Stimulated activated CD4-positive, alpha-beta T cell treated with anti-CD3 and anti-CD28 coated beads, Interleukin-1b, Interleukin-23, amount 100 ng/mL, for 4 hours (primary cell): ENCODE data around the gene PRKCA.
"Not testable (repeated sequence)": the region's sequence is repeated elsewhere in the genome, so short reads cannot be mapped to it uniquely, and the experiment has no call there.

Source experiments
- DNase-seq, 2 donors: peaks; one replicate each; pipeline ENCODE4 v3.0.0-alpha.2; 2020; ENCODE audit warnings: low read depth in 2 of 2

Gene PRKCA

DNA sequence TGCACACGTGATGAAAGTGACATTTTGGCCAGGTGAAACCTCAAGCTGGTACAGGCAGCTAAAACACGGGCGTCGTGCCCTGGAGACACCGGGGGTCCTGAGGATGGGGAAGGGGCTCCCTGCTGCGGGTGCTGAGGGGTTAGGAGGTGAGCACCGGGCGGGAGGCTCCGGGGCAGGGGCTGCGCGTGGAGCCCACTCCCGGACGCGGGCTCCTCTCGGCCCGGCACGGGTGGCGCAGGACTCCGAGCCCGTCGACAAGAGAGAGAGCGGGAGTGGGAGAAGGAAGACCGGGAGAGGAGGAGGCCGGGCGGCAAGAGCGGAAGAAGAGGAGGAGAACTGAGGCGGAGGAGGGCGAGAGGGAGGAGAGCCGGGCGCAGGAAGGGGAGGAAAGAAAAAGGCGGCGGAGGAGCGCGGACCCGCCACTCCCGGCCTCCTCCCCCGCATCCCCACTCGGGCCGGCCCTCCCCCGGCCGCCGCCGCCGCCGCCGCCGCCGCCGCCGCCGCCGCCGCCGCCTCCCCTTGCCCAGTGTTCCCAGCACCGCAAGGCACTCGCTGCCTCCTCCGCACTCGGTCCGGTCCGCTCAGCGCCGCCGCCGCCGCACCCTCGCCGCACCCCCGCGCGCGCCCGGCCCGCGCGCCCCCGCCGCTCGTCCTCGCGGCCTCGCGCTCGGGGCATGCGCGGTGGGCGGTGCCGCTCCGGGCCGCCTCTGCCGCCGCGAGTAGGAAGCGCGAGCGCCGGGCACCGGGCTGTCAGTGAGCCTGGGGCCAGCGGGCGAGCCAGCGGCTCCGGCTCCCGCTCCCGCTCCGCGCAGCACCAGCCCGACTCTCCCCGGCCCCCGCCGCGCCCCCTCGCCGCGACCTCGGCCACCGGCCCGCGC is at the start of gene PRKCA:
Gene PRKCA (plus strand): TSS at position 750 of the 878 bp plus-strand sequence.
- DNase-seq, result peak; percentile 55 to 72

DNA sequence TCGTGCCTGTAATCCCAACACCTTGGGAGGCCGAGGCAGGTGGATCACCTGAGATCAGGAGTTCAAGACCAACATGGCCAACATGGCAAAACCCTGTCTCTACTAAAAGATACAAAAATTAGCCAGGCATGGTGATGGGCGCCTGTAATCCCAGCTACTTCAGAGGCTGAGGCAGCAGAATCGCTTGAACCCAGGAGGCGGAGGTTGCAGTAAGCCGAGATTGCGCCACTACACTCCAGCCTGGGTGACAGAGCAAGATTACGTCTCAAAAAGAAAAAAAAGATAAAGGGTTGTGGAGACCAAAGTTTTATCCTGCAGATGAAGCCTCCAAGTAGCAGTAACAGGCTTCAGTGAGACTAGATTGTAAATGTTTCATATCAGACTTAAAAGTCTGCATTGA is 49.0 kb upstream of the PRKCA start:
- DNase-seq, result not testable (repeated sequence)

DNA sequence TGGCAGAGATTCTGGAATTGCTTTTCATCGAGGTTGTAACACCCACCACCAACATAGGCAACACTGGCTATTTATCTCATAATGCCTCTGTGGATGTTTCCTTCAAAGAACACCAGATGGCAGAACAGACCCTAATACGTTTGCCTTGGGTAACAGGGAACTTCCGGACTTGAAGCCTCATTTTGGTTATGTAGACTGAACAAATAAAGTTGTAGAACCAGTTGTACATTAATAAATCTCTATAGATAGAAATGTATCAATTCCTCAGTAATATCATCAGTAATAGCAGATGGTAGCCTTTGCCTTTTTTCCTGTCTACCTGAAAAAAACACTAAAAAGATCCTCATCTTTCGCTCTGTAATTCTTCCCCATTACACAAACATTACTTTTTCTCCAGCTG is 47.3 kb upstream of the PRKCA start:
- DNase-seq, result peak in 1 of 2 donors; percentile 28

DNA sequence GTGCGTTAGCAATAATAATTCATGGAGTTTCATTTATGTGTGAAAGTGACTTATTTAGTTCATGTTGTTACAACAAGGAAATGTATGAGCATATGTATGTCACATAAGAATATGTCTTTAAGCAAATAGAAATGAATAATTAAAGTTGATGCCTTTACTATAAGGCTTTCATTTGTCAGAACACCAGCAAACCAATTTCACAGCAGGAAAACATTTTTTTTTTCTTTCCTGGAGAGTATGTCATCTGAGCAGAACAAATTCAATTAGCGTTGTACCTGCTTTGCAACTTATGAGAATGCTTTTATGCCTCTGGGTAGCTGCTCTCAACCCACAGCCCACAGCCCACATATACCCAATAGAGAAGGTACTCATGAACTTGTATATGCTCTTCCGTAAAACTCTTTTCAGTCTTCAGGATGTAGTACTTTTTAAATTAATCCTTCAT is 46.9 kb upstream of the PRKCA start:
- no peak for DNase-seq

GRCh38 chr17:66260275-66260674 is 42.1 kb upstream of the PRKCA start:
- DNase-seq, result no peak

DNA sequence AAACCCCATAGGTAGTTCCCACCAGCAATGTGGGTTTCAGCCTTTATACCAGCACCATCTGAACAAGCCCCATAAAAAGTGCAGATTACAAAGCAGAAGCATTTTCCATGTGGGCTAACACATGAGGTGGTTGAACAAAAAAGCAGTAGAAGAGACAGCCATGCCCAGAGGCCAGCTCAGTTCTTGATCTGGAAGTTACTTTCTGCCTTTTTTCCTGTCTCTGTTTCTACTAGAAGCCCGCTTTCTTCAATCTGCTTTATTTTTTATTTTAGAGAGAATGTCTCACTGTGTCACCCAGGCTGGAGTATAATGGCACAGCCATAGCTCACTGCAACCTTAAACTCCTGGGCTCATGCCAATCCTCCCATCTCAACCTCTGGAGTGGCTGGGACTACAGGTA is 41.7 kb upstream of the PRKCA start:
- DNase-seq, result no peak

GRCh38 chr17:66262767-66263166 is 39.6 kb upstream of the PRKCA start:
- DNase-seq, result no peak

- DNase-seq, result no peak
These were observed 37.7 kb upstream of the PRKCA start for GRCh38 chr17:66264696-66265095.

DNA sequence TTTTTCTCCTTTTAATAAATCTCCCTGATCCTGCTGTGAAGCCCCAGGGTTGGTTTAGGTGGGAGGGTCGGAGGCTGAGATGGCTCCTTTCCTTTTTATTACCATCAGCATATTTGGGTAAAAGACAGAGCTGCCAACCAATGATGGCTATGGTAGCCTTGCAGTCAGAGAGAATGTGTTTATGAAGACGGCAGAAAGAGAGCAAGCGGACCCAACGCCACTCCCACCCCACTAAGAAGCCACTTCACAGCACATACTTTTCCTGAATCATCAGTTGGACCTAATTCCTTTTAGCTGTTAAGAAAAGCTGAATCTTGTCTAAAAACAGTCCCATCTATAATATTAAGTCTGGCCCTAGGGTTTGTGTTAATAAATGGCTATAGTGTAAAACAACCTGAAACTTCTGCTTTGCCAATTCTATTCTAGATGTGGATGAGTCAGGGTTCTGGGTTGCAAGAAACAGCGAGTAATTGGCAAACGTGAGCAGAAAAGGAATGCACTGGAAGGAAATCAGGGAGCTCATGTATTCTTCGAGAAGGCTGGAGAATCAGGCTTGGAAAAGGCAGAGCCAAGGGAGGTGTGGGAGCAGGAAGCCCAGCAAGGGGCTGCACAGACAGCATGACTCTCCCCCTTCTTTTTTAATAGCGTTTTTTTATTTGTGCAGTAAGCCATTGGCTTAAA is 34.0 kb upstream of the PRKCA start:
- no peak for DNase-seq

DNA sequence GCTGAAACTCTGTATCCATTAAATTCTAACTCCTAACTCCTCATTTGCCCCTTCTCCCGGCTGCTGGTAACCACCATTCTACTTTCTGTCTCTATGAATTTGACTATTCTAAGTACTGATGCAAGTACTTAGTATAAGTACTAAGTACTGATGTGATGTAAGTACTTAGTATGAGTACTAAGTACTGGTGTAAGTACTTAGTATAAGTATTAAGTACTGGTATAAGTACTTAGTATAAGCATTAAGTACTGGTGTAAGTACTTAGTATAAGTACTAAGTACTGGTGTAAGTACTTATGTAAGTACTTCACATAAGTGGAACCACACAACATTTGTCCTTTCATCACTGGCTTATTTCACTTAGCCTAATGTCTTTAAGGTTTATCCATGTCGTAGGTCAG is 32.3 kb upstream of the PRKCA start:
- DNase-seq, result no peak

DNA sequence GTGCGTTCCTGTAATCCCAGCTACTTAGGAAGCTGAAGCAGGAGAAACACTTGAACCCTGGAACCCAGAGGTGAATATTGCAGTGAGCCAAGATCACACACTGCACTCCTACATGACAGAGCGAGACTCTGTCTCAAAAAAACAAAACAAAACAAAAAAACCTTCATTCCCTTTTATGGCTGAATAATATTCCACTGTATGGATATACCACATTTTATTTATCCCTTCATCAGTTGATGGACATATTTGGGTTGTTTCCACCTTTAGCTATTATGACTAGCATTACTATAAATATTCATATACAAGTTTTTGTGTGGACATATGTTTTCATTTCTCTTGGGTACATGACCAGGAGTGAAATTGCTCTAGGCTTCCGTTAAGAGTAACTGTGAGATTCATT is 30.9 kb upstream of the PRKCA start:
- no peak for DNase-seq

DNA sequence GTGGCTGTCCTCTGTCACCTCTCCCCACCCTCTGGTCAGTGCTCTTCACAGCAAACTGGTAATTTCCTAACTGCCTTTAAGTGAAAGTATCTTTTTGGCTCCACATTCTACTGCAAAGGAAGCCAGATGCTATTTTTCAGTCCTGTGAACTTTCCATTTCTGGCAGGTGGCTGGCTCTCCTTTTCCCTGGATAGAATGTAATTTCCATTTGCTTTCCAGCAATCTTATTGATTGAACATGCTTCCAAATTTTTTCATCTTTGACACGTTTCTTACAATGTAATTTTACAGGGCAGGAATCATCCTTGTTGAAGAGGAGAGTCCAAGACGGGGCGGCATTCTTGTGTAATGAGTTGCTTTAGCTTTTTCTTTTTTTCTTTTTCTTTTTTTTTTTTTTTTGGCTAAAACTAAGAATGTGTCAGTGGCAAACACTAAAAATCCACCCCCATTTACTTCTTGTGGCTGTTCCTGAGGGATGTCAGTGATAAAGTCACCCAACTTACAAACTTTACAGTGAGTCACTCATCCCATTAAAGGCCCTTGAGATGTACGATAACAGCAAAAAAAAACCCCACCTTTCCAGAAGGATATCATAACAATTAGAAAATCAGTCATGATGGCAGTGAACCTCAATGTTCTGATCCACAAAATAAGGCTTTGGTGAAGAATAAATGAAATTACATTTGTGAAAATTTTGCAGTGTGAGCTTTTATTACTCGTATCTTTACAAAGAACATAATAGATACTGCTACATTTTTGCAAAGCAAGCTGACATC is 29.4 kb upstream of the PRKCA start:
- DNase-seq, result no peak

- no peak for DNase-seq
These were observed 28.9 kb upstream of the PRKCA start for GRCh38 chr17:66273586-66273848.

DNA sequence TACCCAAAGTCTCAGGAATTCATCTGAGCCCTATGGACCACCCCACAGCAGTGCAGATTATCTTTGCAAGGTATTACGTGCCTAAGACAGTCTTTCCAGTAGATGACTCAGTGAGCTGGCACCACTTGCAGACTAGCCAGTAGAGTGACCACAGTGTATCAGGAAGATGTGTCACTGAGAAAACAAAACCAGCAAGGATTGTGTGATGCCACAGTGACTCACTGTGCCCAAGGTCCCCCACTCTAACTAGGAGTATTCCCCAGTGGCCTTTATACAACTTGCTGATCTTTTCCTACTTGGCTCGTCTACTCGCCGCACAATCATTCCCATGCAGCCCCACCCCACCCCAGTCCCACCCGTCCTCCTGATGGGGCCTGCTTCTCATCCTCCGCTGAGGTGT is 26.8 kb upstream of the PRKCA start:
- DNase-seq, result no peak

DNA sequence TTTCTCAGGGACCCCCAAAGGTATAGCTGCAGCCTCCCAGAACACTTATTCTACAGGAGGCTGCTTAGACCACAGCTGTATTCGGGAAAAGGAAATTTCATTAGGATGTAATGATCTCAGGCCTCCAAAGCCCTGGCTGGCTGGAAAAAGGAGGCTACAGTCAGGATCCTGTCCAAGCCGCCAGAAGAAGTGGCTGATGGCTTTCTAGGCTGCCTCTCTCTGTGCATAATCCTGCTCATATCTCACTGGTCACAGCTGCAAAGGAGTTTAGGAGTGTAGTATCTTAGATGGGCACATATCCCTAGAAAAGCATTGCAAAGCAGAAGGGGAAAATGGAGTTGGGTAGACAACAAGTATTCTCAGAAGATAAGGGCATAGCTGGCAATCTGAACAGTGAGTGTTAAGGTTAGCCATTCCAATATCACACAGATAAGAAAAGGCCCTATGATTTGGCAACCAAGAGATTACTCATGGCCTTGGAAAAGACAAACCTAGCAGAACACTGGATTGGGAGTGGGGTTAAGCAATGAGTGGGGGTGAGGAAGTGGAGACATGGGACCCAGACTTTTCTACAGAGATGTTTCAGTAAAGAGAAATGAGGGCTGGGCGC is 26.0 kb upstream of the PRKCA start:
- DNase-seq, result no peak

- no peak for DNase-seq
These were observed 25.2 kb upstream of the PRKCA start for GRCh38 chr17:66277191-66277590.

GRCh38 chr17:66281661-66282369 is 20.6 kb upstream of the PRKCA start:
- no peak for DNase-seq

- no peak for DNase-seq
These were observed 19.0 kb upstream of the PRKCA start for GRCh38 chr17:66283296-66283934.

DNA sequence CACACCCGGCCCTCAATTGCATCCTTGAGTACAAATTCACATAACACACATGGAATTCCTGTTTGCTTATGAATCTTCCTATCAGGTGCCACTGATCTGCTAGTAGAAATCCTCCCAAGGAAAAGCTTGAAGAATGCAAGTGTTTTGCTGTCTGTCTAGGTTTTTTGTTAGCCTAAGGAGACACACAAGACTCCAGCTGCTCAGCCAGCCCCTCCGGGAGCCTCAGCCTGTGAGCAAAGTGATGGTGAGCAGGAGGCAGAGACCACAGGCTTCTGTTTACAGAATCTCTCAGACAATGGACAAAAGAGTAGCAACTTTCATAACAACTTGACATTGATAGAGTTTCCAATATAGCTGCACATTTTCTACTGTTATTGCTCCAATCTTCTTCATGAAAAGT is 18.4 kb upstream of the PRKCA start:
- no peak for DNase-seq

DNA sequence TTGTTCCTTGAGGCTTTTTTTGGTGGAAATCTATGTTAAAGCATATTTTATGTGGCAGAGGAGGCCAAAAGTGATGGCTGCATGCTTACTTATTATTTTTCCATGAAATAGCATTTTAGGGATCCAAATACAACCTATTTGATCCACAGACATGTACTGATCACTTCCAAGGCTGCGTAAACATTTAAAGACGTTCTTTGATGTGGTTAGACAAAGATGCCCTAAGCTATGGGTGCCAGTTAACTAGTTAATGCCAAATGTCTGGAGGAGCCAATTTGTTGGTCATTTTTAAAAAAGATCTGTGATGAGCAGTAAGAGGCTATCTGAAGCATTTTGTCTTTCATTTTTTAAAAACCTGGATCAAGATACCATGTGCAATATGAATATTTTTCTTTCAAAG is 17.3 kb upstream of the PRKCA start:
- DNase-seq, result no peak

- DNase-seq, result no peak
These were observed 14.5 kb upstream of the PRKCA start for GRCh38 chr17:66287911-66288310.
